ENCODE results near the gene BLOC1S3.

The BLOC1S3 gene

GRCh38 chr19:45179892-45180370 lies 1.3 kb downstream of the BLOC1S3 start:
- DNase-seq: no peak
- Histone ChIP-seq H3K4me1 (no peaks in the 10 kb centered on the region), H3K4me3 (ENCODE audit: low read depth, low read length) (peak overlapping the region; percentile 98), H3K9me3 (no peaks in the 10 kb centered on the region), H3K36me3 (no peaks in the 10 kb centered on the region), H3K27me3 (no peaks in the 10 kb centered on the region)
- no peak for TF ChIP-seq CTCF (IDR thresholded peaks at IDR 0.05; ENCODE audit: low read depth, low read length)

GRCh38 chr19:45180936-45181335 lies 2.4 kb downstream of the BLOC1S3 start:
- Histone ChIP-seq H3K36me3 (no peaks in the 10 kb centered on the region), H3K4me1 (no peaks in the 10 kb centered on the region), H3K9me3 (no peaks in the 10 kb centered on the region), H3K27me3 (no peaks in the 10 kb centered on the region), H3K4me3 (ENCODE audit: low read depth, low read length) (no peak overlapping the region)
- no peak for DNase-seq
- no peak for TF ChIP-seq CTCF (IDR thresholded peaks at IDR 0.05; ENCODE audit: low read depth, low read length)

- no peaks in the 10 kb centered on the region for H3K36me3 ChIP-seq
- H3K4me3 ChIP-seq (ENCODE audit: low read depth, low read length): no peak overlapping the region
- no peak for DNase-seq
- H3K27me3 ChIP-seq: no peaks in the 10 kb centered on the region
- no peaks in the 10 kb centered on the region for H3K9me3 ChIP-seq
- no peaks in the 10 kb centered on the region for H3K4me1 ChIP-seq
- TF ChIP-seq CTCF (IDR thresholded peaks at IDR 0.05; ENCODE audit: low read depth, low read length): no peak
Measured at GRCh38 chr19:45182758-45183157, 4.2 kb downstream of the BLOC1S3 start.

- no peak for TF ChIP-seq CTCF (IDR thresholded peaks at IDR 0.05; ENCODE audit: low read depth, low read length)
- no peaks in the 10 kb centered on the region for H3K9me3 ChIP-seq
- H3K27me3 ChIP-seq: no peaks in the 10 kb centered on the region
Measured at GRCh38 chr19:45184115-45184514, 5.5 kb downstream of the BLOC1S3 start.

GRCh38 chr19:45186509-45187334 lies 8.1 kb downstream of the BLOC1S3 start:
- no peak for TF ChIP-seq CTCF (IDR thresholded peaks at IDR 0.05; ENCODE audit: low read depth, low read length)
- Histone ChIP-seq H3K4me1 (no peaks in the 10 kb centered on the region), H3K36me3 (no peaks in the 10 kb centered on the region), H3K27me3 (no peaks in the 10 kb centered on the region), H3K4me3 (ENCODE audit: low read depth, low read length) (no peak overlapping the region), H3K9me3 (no peaks in the 10 kb centered on the region)
- no peak for DNase-seq

More at GRCh38 chr19:45184115-45184514, 5.5 kb downstream of the BLOC1S3 start:
- Histone ChIP-seq H3K36me3 (no peaks in the 10 kb centered on the region), H3K4me3 (ENCODE audit: low read depth, low read length) (no peak overlapping the region), H3K4me1 (no peaks in the 10 kb centered on the region)
- DNase-seq: no peak

- H3K27me3 ChIP-seq: no peaks in the 10 kb centered on the region
Measured at GRCh38 chr19:45187421-45188100, 9.0 kb downstream of the BLOC1S3 start.

More at GRCh38 chr19:45187421-45188100, 9.0 kb downstream of the BLOC1S3 start:
- Histone ChIP-seq H3K4me3 (ENCODE audit: low read depth, low read length) (no peak overlapping the region), H3K36me3 (no peaks in the 10 kb centered on the region), H3K4me1 (no peaks in the 10 kb centered on the region), H3K9me3 (no peaks in the 10 kb centered on the region)
- DNase-seq: no peak
- peak; percentile 70 for TF ChIP-seq CTCF (IDR thresholded peaks at IDR 0.05; ENCODE audit: low read depth, low read length)

Data from BE2C (cell line).